Osteoblast (primary cell): ENCODE measurements around the gene RGS17. TPM values are rescaled to one million over a fixed set of nuclear protein-coding genes. Genes with fewer than 3 reads are reported as not detected.
A peak's percentile ranks its signal among the peaks of the same experiment; 100 is the strongest.

ENCODE experiments used
- DNase-seq: peaks from one replicate; pipeline ENCODE4 v3.0.0; 2011; ENCODE audit warnings: low spot score, mixed read lengths; ENCODE audit not compliant: insufficient read length; ENCODE audit errors: missing footprints
- H2AFZ ChIP-seq: 2 replicates; pipeline ENCODE4 v1.6.0; 2011; ENCODE audit warnings: mild to moderate bottlenecking, low read length
- H3K27ac ChIP-seq: 2 replicates; pipeline ENCODE4 v1.5.1; 2011; ENCODE audit warnings: mild to moderate bottlenecking, low read depth, low read length, moderate library complexity
- H3K27me3 ChIP-seq: 2 replicates; pipeline ENCODE4 v1.6.0; 2012; ENCODE audit warnings: mild to moderate bottlenecking, control low read depth, inconsistent platforms, low read length, moderate library complexity; ENCODE audit not compliant: insufficient read depth
- H3K36me3 ChIP-seq: 2 replicates; pipeline ENCODE4 v1.5.1; 2011; ENCODE audit warnings: mild to moderate bottlenecking, low read length, control low read depth, moderate library complexity; ENCODE audit not compliant: insufficient read depth
- H3K4me1 ChIP-seq: 2 replicates; pipeline ENCODE4 v1.5.1; 2011; ENCODE audit warnings: mild to moderate bottlenecking, low read length, control low read depth, moderate library complexity; ENCODE audit not compliant: insufficient read depth
- H3K4me2 ChIP-seq: 2 replicates; pipeline ENCODE4 v1.6.0; 2011; ENCODE audit warnings: mild to moderate bottlenecking, low read length; ENCODE audit not compliant: insufficient read depth
- H3K4me3 ChIP-seq: fragments of 200-600 bp; sonication (generic); 3 replicates; pipeline ENCODE4 v1.5.1; 2012; ENCODE audit warnings: mild to moderate bottlenecking, low read length, inconsistent platforms; ENCODE audit not compliant: insufficient read depth
- H3K79me2 ChIP-seq: 2 replicates; pipeline ENCODE4 v1.6.0; 2012; ENCODE audit warnings: mild to moderate bottlenecking, low read length, control low read depth, inconsistent platforms; ENCODE audit not compliant: insufficient read depth
- H3K9me3 ChIP-seq: 2 replicates; pipeline ENCODE4 v1.5.1; 2011; ENCODE audit warnings: low read depth, low read length, control low read depth
- H4K20me1 ChIP-seq: 2 replicates; pipeline ENCODE4 v1.6.0; 2012; ENCODE audit warnings: mild to moderate bottlenecking, low read length, control low read depth; ENCODE audit not compliant: insufficient read depth
- CTCF ChIP-seq: IDR thresholded peaks from 2 replicates; pipeline ENCODE4 v1.5.1; 2011; ENCODE audit warnings: mild to moderate bottlenecking, low read depth, low read length, moderate library complexity; ENCODE audit errors: extremely low read depth
- total RNA-seq: library from RNA; depleted of rRNA; stranded (reverse); fragments of >200 nt; gene quantifications from 2 replicates; pipeline ENCODE4 v1.2.3, GENCODE V29; 2012

RGS17 gene
- total RNA-seq, 1 donor, result 1.4 TPM

- TF ChIP-seq CTCF, result no peak
- Histone ChIP-seq H3K27ac (no peak overlapping the region), H3K9me3 (no peaks in the 10 kb centered on the region), H4K20me1 (no peaks in the 10 kb centered on the region), H2AFZ (no peak overlapping the region), H3K4me1 (peaks cover 8% of the 10 kb centered on the region), H3K79me2 (no peaks in the 10 kb centered on the region), H3K27me3 (no peaks in the 10 kb centered on the region), H3K4me3 (no peak overlapping the region), H3K36me3 (no peaks in the 10 kb centered on the region), H3K4me2 (peak overlapping the region; percentile 1)
- no peak for DNase-seq
Measured at GRCh38 chr6:153038378-153039057, 92.6 kb downstream of the RGS17 start.

GRCh38 chr6:153034139-153034538 is 96.9 kb downstream of the RGS17 start:
- TF ChIP-seq CTCF, result no peak
- Histone ChIP-seq H3K27me3 (no peaks in the 10 kb centered on the region), H3K4me2 (no peak overlapping the region), H2AFZ (no peak overlapping the region), H3K36me3 (no peaks in the 10 kb centered on the region), H3K9me3 (no peaks in the 10 kb centered on the region), H3K27ac (no peak overlapping the region), H3K79me2 (no peaks in the 10 kb centered on the region), H3K4me3 (no peak overlapping the region), H3K4me1 (peaks cover 8% of the 10 kb centered on the region), H4K20me1 (no peaks in the 10 kb centered on the region)
- DNase-seq, result no peak

- Histone ChIP-seq H3K79me2 (no peaks in the 10 kb centered on the region), H3K4me2 (no peak overlapping the region), H3K4me3 (no peak overlapping the region), H2AFZ (no peak overlapping the region), H4K20me1 (no peaks in the 10 kb centered on the region), H3K4me1 (peaks cover 5% of the 10 kb centered on the region), H3K9me3 (no peaks in the 10 kb centered on the region), H3K36me3 (no peaks in the 10 kb centered on the region), H3K27ac (no peak overlapping the region), H3K27me3 (no peaks in the 10 kb centered on the region)
- no peak for DNase-seq
- TF ChIP-seq CTCF, result peak; percentile 54
Measured at GRCh38 chr6:153032255-153032882, 98.7 kb downstream of the RGS17 start.

- H3K27me3 ChIP-seq, result no peaks in the 10 kb centered on the region
- H3K36me3 ChIP-seq, result no peaks in the 10 kb centered on the region
- H3K9me3 ChIP-seq, result no peaks in the 10 kb centered on the region
- no peak overlapping the region for H3K27ac ChIP-seq
- no peaks in the 10 kb centered on the region for H4K20me1 ChIP-seq
- H3K4me3 ChIP-seq, result no peak overlapping the region
- H2AFZ ChIP-seq, result peak overlapping the region; percentile 12
- no peak overlapping the region for H3K4me2 ChIP-seq
- TF ChIP-seq CTCF, result no peak
- H3K79me2 ChIP-seq, result no peaks in the 10 kb centered on the region
- no peak for DNase-seq
- H3K4me1 ChIP-seq, result peaks cover 5% of the 10 kb centered on the region
Measured at GRCh38 chr6:153031335-153031955, 99.6 kb downstream of the RGS17 start.
